Osteoblast (primary cell): Measurements from ENCODE around the gene FAM117A. TPM values are rescaled to one million over a fixed set of nuclear protein-coding genes. Genes with fewer than 3 reads are reported as not detected.

Experiments used
- DNase-seq: peaks from one replicate; pipeline ENCODE4 v3.0.0; 2011; ENCODE audit warnings: low spot score, mixed read lengths; ENCODE audit not compliant: insufficient read length; ENCODE audit errors: missing footprints
- H2AFZ ChIP-seq: 2 replicates; pipeline ENCODE4 v1.6.0; 2011; ENCODE audit warnings: mild to moderate bottlenecking, low read length
- H3K27ac ChIP-seq: 2 replicates; pipeline ENCODE4 v1.5.1; 2011; ENCODE audit warnings: mild to moderate bottlenecking, low read depth, low read length, moderate library complexity
- H3K27me3 ChIP-seq: 2 replicates; pipeline ENCODE4 v1.6.0; 2012; ENCODE audit warnings: mild to moderate bottlenecking, control low read depth, inconsistent platforms, low read length, moderate library complexity; ENCODE audit not compliant: insufficient read depth
- H3K36me3 ChIP-seq: 2 replicates; pipeline ENCODE4 v1.5.1; 2011; ENCODE audit warnings: mild to moderate bottlenecking, low read length, control low read depth, moderate library complexity; ENCODE audit not compliant: insufficient read depth
- H3K4me1 ChIP-seq: 2 replicates; pipeline ENCODE4 v1.5.1; 2011; ENCODE audit warnings: mild to moderate bottlenecking, low read length, control low read depth, moderate library complexity; ENCODE audit not compliant: insufficient read depth
- H3K4me2 ChIP-seq: 2 replicates; pipeline ENCODE4 v1.6.0; 2011; ENCODE audit warnings: mild to moderate bottlenecking, low read length; ENCODE audit not compliant: insufficient read depth
- H3K4me3 ChIP-seq: fragments of 200-600 bp; sonication (generic); 3 replicates; pipeline ENCODE4 v1.5.1; 2012; ENCODE audit warnings: mild to moderate bottlenecking, low read length, inconsistent platforms; ENCODE audit not compliant: insufficient read depth
- H3K79me2 ChIP-seq: 2 replicates; pipeline ENCODE4 v1.6.0; 2012; ENCODE audit warnings: mild to moderate bottlenecking, low read length, control low read depth, inconsistent platforms; ENCODE audit not compliant: insufficient read depth
- H3K9me3 ChIP-seq: 2 replicates; pipeline ENCODE4 v1.5.1; 2011; ENCODE audit warnings: low read depth, low read length, control low read depth
- H4K20me1 ChIP-seq: 2 replicates; pipeline ENCODE4 v1.6.0; 2012; ENCODE audit warnings: mild to moderate bottlenecking, low read length, control low read depth; ENCODE audit not compliant: insufficient read depth
- CTCF ChIP-seq: IDR thresholded peaks from 2 replicates; pipeline ENCODE4 v1.5.1; 2011; ENCODE audit warnings: mild to moderate bottlenecking, low read depth, low read length, moderate library complexity; ENCODE audit errors: extremely low read depth
- total RNA-seq: library from RNA; depleted of rRNA; stranded (reverse); fragments of >200 nt; gene quantifications from 2 replicates; pipeline ENCODE4 v1.2.3, GENCODE V29; 2012

Gene FAM117A
- total RNA-seq, 1 donor = 8.7 TPM

GRCh38 chr17:49775546-49776260, 11.8 kb upstream of the FAM117A start:
- Histone ChIP-seq H3K4me1 (peaks cover 12% of the 10 kb centered on the region), H3K9me3 (no peaks in the 10 kb centered on the region), H3K27ac (no peak overlapping the region), H3K4me2 (no peak overlapping the region), H3K27me3 (no peaks in the 10 kb centered on the region), H2AFZ (no peak overlapping the region), H3K36me3 (no peaks in the 10 kb centered on the region), H3K79me2 (no peaks in the 10 kb centered on the region), H4K20me1 (no peaks in the 10 kb centered on the region), H3K4me3 (no peak overlapping the region)
- no peak for TF ChIP-seq CTCF
- no peak for DNase-seq

DNA sequence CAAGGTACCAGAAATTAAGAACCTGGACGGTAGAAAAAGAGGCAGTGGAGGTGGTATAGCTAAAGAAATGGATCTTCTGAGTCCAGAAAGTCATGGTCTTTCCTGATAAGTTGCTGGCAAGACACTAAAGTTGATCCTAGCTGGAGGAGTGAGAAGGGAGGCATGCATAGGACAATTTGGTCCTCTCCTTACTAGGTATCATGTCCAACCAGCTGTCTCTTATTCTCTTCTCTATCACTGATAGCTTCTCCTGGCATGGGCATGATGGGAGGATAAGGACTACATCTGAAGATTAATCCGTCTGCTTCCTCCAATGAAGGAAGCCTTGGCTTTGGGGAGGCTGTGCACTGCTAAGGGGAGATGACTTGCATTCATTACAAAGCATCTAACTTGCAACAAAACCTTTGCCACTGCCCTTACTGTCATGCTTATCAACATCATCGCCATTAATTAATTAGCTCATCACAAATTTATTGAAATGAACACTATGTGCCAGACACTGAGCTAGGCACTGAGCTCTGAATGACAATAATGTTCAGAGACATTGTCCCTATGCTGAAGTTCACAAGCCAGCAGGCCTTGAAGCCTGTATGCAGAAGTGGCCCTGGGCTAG, 3.1 kb upstream of the FAM117A start:
- H4K20me1 ChIP-seq = peaks cover 4% of the 10 kb centered on the region
- peaks cover 17% of the 10 kb centered on the region for H3K4me1 ChIP-seq
- no peak overlapping the region for H3K4me3 ChIP-seq
- no peak overlapping the region for H3K4me2 ChIP-seq
- peaks cover 2% of the 10 kb centered on the region for H3K79me2 ChIP-seq
- DNase-seq = peak; percentile 58
- H2AFZ ChIP-seq = no peak overlapping the region
- no peak for TF ChIP-seq CTCF
- H3K27ac ChIP-seq = no peak overlapping the region
- H3K9me3 ChIP-seq = no peaks in the 10 kb centered on the region
- no peaks in the 10 kb centered on the region for H3K36me3 ChIP-seq
- H3K27me3 ChIP-seq = peaks cover 35% of the 10 kb centered on the region

- Histone ChIP-seq H3K4me3 (peak overlapping the region; percentile 78), H4K20me1 (peaks cover 5% of the 10 kb centered on the region), H3K9me3 (no peaks in the 10 kb centered on the region), H3K27me3 (peaks cover 39% of the 10 kb centered on the region), H3K4me2 (peak overlapping the region; percentile 91), H2AFZ (peak overlapping the region; percentile 53), H3K27ac (no peak overlapping the region), H3K36me3 (no peaks in the 10 kb centered on the region), H3K79me2 (peaks cover 9% of the 10 kb centered on the region), H3K4me1 (peaks cover 17% of the 10 kb centered on the region)
- DNase-seq = no peak
- no peak for TF ChIP-seq CTCF
Observed at GRCh38 chr17:49764559-49765180, 739 bp upstream of the FAM117A start.
